Panc1 (cell line): ENCODE results near the gene GRP.

ENCODE experiments used
- CTCF ChIP-seq: fragments of 450-650 bp; IDR thresholded peaks from 2 replicates; pipeline ENCODE4 v1.5.1; 2017; ENCODE audit warnings: mild to moderate bottlenecking
- POLR2AphosphoS5 ChIP-seq: IDR thresholded peaks from 2 replicates; pipeline ENCODE4 v1.6.1; 2012; ENCODE audit warnings: mild to moderate bottlenecking, low read depth, low read length, moderate library complexity
- REST ChIP-seq, 2 experiments: IDR thresholded peaks; 2 replicates each; pipeline ENCODE4 v1.6.1; 2011 to 2012; ENCODE audit warnings: low read depth in 2 of 2, control low read depth in 1 of 2, low read length in 1 of 2, mild to moderate bottlenecking in 1 of 2, moderate library complexity in 1 of 2; ENCODE audit not compliant: insufficient read depth in 1 of 2
- SIN3A ChIP-seq: IDR thresholded peaks from 2 replicates; pipeline ENCODE4 v1.6.1; 2012; ENCODE audit warnings: low read depth, mild to moderate bottlenecking, low read length, moderate library complexity, borderline replicate concordance; ENCODE audit not compliant: insufficient read depth
- TCF7L2 ChIP-seq: IDR thresholded peaks from 2 replicates; pipeline ENCODE4 v1.6.1; 2011; ENCODE audit warnings: mild to moderate bottlenecking, low read depth, low read length, inconsistent platforms

DNA sequence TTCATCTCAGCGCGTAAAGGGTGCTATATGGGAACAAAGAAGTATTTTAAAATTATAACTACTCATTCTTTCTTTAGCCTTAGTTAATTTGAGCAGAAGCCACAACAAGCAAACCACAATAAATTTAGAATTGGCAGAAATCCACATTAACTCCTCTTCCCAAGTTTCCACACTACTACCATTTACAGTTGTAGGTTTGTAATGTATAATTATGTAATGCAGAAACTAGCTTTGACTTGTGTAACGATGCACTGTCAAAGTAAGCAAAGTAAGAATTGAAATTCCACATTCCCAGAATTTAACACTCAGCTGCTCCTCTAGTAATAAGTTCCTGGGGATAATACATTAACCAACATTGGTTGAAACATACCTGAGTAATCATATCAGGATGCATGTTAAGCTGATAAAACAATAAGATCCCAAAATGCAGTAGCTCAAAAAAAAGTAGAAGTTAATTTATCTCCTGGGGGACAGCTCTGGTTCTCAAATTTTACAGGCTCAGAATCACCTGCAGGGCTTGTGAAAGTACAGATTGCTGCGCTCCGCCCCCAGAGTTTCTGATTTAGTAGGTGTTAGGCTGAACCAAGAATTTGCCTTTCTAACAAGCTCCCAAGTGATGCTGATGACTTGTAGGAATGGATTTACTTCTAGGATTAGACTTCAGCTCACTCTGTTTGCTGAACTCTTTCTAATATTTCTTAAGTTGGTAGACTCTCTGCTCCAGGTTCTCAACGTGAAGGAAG, 9.9 kb downstream of the GRP start:
- TF ChIP-seq CTCF (no peak), SIN3A (no peak), REST (IDR thresholded peaks at IDR 0.05; ENCODE audit: insufficient read depth in 1 of 2, low read depth in 2 of 2, low read length in 1 of 2) (no peak), POLR2AphosphoS5 (no peak), TCF7L2 (no peak)
